ENCODE data around the gene OR2V2.
"Not testable (repeated sequence)": the region's sequence is repeated elsewhere in the genome, so short reads cannot be mapped to it uniquely, and the experiment has no call there.

OR2V2 gene

GRCh38 chr5:181113572-181113971 lies 33.8 kb upstream of the OR2V2 start:
- H3K4me3 ChIP-seq (ENCODE audit: low read length); DNase-seq (ENCODE audit: low read depth, low spot score): not testable (repeated sequence)

- no peak for DNase-seq (ENCODE audit: low read depth, low spot score)
- H3K4me3 ChIP-seq (ENCODE audit: low read length) = no peak overlapping the region
Observed at GRCh38 chr5:181114284-181114843, 33.0 kb upstream of the OR2V2 start.

GRCh38 chr5:181114844-181115778 lies 32.3 kb upstream of the OR2V2 start:
- H3K4me3 ChIP-seq (ENCODE audit: low read length) = no peak overlapping the region
- no peak for DNase-seq (ENCODE audit: low read depth, low spot score)

GRCh38 chr5:181118369-181118768 lies 29.0 kb upstream of the OR2V2 start:
- no peak overlapping the region for H3K4me3 ChIP-seq (ENCODE audit: low read length)
- DNase-seq (ENCODE audit: low read depth, low spot score) = no peak

DNA sequence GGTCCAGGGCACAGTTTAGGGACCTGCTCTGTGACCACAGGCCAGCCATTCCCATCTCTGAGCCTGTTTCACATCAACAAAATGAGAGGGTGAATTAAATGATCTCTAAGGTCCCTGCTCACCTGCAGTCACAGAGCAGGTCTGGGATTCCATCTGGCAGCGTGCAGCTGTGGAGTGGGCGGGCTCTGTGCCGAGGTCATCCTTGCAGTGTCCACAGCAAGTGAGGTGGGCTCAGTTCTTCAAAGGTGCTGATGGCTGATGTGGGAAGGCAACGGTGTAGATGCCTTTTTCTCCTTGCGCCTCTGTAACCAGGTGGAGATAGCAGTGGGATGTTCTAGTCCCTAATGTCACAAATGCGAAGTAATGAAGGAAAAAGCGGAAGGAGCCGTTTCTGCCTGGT lies 28.3 kb upstream of the OR2V2 start:
- no peak overlapping the region for H3K4me3 ChIP-seq (ENCODE audit: low read length)
- DNase-seq (ENCODE audit: low read depth, low spot score) = no peak

GRCh38 chr5:181120306-181120705 lies 27.1 kb upstream of the OR2V2 start:
- H3K4me3 ChIP-seq (ENCODE audit: low read length) = no peak overlapping the region
- no peak for DNase-seq (ENCODE audit: low read depth, low spot score)

GRCh38 chr5:181120761-181121160 lies 26.6 kb upstream of the OR2V2 start:
- no peak for DNase-seq (ENCODE audit: low read depth, low spot score)
- no peak overlapping the region for H3K4me3 ChIP-seq (ENCODE audit: low read length)

- no peak overlapping the region for H3K4me3 ChIP-seq (ENCODE audit: low read length)
- DNase-seq (ENCODE audit: low read depth, low spot score) = no peak
Observed at GRCh38 chr5:181121675-181122561, 25.5 kb upstream of the OR2V2 start.

- H3K4me3 ChIP-seq (ENCODE audit: low read length) = no peak overlapping the region
- no peak for DNase-seq (ENCODE audit: low read depth, low spot score)
Observed at GRCh38 chr5:181124526-181124925, 22.9 kb upstream of the OR2V2 start.

DNA sequence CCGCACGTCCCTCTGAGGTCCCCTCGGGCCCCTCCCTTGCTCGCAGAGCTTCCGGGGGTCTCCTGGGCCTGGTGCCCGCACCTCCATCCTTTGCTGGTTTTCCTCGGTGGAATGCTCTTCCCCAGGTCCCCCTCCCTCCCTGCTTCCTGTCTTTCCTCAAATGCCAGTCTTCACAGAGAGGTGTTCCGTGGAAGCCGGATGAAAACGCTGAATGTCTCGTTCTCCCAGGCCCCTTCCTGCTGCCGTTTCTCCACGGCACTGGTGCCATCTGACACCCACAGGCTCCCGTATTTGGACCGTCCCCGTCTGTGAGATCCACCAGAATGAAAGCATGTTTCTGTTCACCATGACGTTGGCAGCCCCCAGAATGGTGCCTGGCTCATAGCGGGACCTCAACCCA lies 20.5 kb upstream of the OR2V2 start:
- DNase-seq (ENCODE audit: low read depth, low spot score) = no peak
- no peak overlapping the region for H3K4me3 ChIP-seq (ENCODE audit: low read length)

DNA sequence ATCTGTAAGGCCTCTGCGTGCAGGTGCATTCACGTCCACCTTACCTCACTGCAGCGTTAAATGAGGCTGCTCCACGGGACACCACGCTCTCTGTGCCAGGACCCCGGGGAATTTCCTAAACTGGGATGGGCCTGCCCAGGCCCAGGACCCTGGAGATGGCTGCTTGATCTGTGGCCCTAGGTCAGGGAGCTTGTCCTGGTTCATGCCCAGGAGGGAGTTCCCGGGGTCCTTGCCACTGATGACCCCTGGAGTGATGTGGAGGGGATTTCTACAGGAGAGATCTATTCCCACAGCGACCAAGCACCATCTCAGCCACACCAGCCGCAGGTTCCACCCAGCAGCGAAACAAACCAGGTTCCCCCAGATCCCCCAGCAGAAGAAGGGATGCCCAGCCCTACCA lies 19.9 kb upstream of the OR2V2 start:
- H3K4me3 ChIP-seq (ENCODE audit: low read length) = no peak overlapping the region
- no peak for DNase-seq (ENCODE audit: low read depth, low spot score)

GRCh38 chr5:181127907-181128626 lies 19.3 kb upstream of the OR2V2 start:
- no peak for DNase-seq (ENCODE audit: low read depth, low spot score)
- H3K4me3 ChIP-seq (ENCODE audit: low read length) = no peak overlapping the region

GRCh38 chr5:181129601-181130000 lies 17.8 kb upstream of the OR2V2 start:
- H3K4me3 ChIP-seq (ENCODE audit: low read length) = no peak overlapping the region
- DNase-seq (ENCODE audit: low read depth, low spot score) = no peak

- not testable (repeated sequence) for H3K4me3 ChIP-seq (ENCODE audit: low read length); DNase-seq (ENCODE audit: low read depth, low spot score)
Observed at GRCh38 chr5:181130081-181130480, 17.3 kb upstream of the OR2V2 start.

- DNase-seq (ENCODE audit: low read depth, low spot score) = no peak
- H3K4me3 ChIP-seq (ENCODE audit: low read length) = no peak within 1 kb of the TSS
Observed at GRCh38 chr5:181130832-181131496, 16.4 kb upstream of the OR2V2 start, which contains the start of gene OR2V1. Gene OR2V1 (minus strand): TSS chr5:181131169. CDS start chr5:181125304, 5,865 bp downstream.

DNA sequence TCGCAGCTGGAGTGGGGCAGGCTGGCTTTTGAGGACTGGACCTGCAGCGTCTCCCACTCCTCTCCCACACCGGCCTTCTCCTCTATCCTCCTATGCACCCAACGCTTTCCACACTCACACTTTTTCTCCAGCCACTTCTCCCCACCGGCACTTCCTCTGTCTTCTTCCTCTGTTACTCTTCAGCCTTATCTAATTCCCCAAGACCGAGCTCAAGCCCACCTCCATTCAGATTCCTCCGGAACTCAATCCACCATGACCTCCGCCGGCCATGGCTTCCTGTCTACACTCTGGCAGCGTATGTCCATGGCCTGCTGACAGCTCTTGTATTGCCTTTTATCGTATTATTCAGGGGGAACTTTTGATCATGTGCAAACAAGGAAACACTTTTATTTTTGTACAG lies 15.9 kb upstream of the OR2V2 start:
- H3K4me3 ChIP-seq (ENCODE audit: low read length) = no peak overlapping the region

DNA sequence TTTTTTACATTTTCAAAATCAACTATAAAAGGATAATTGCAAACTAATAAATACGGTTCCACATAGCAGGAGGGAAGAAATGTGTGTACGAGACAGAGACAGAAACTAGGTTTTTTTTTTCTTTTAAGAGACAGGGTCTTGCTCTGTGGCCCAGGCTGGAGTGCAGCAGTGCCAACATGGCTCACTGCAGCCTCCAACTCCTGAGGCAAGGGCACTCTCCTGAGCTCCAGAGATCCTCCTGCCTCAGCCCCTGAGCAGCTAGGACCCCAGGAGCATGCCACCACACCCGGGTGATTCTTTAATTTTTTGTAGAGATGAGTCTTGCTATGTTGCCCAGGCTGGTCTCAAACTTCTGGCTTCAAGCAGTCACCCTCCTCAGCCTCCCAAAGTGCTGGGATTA lies 14.3 kb upstream of the OR2V2 start:
- H3K4me3 ChIP-seq (ENCODE audit: low read length) = no peak overlapping the region
- no peak for DNase-seq (ENCODE audit: low read depth, low spot score)

More for the DNA sequence above, 15.9 kb upstream of the OR2V2 start:
- no peak for DNase-seq (ENCODE audit: low read depth, low spot score)

DNA sequence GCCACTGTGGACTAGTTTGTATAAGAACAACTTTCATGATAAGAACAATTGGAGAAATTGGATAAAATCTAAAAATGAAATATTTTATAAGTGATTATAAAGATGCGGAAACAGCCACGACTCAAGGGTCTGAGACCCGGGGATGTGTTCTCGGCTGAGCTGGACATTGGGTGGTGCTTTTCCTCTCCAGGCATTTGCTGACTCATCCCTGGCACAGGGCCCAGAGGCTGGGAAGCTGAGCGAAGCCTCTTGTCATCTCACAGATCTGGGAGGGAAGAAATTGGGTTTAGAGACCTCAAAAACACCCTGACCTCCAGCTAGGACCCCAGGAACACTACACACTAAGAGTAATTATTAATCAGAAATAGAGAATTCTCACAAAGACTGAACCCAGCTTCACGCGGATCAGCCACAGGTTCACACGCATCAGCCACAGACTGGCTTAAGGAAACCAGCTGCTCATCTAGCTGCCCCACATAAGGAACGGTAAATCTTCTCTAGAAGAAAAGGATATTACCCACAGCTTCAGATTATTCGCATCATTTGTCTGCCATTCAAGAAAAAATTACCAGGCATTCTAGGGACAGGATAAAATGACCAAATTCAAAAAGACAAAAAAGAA lies 13.7 kb upstream of the OR2V2 start:
- H3K4me3 ChIP-seq (ENCODE audit: low read length) = no peak overlapping the region
- DNase-seq (ENCODE audit: low read depth, low spot score) = no peak

Data from Jurkat, Clone E6-1 (cell line).